Neural progenitor cell (in vitro differentiated cells): ENCODE data around the gene WASHC2C.
"Not testable (repeated sequence)": the region's sequence is repeated elsewhere in the genome, so short reads cannot be mapped to it uniquely, and the experiment has no call there.

Source experiments
- CTCF ChIP-seq: fragments of 200-600 bp; sonication (generic); IDR thresholded peaks from 2 replicates; pipeline ENCODE4 v1.5.1; 2017; ENCODE audit warnings: antibody characterized with exemption, mild to moderate bottlenecking
- EZH2 ChIP-seq: fragments of 200-600 bp; sonication (generic); IDR thresholded peaks from 2 replicates; pipeline ENCODE4 v1.6.1; 2017; ENCODE audit warnings: antibody characterized with exemption, mild to moderate bottlenecking, moderate library complexity

GRCh38 chr10:45727421-45727965 lies 427 bp downstream of the WASHC2C start:
- not testable (repeated sequence) for TF ChIP-seq CTCF, EZH2
